Heart left ventricle (tissue), 13 donors: Measurements from ENCODE around the gene ZCCHC7.

Experiments used
- POLR2A ChIP-seq, 2 donors: fragments of 450-650 bp; IDR thresholded peaks; one replicate each; pipeline ENCODE4 v1.6.1; 2017; ENCODE audit warnings: antibody characterized with exemption in 2 of 2, mild to moderate bottlenecking in 2 of 2, moderate library complexity in 2 of 2
- TF ChIP-seq, protein P1 (sequence below), 12 donors: fragments of 200-600 bp; sonication (generic) in 4 of 12; IDR thresholded peaks; one replicate each; pipeline versions ENCODE4 v1.5.0 to v1.8.0; 2018 to 2022; ENCODE audit warnings: antibody characterized with exemption in 12 of 12, mild to moderate bottlenecking in 5 of 12
- donor health status: ischemic (EF 13 %, LVEDD 7.1; RV severe dilation, severe dysfunction).
- donor health status: DM: no; HTN: yes; CAD: no.
- donor health status: DM: no; HTN: no; CAD: no.
- donor health status: ischemic (EF 25% LVEDD 6.9; RV normal size, moderate dysfunction).
- donor health status: ischemic (EF 25% LVEDD 5.7; RV mildly dilated, moderate dysfunction).
- donor health status: ischemic (EF 35%, LVEDD 5.7; RV mildly dilated, moderate dysfunction).
- donor health status: nonischemic (EF 11% LVEDD 7.7; RV severe dilation, severe dysfunction).
- donor health status: DM: yes; HTN: yes; CAD: no.
- donor health status: PGD.
- donor health status: ischemic (EF 29% LVEDD 5.4; RV normal size, mild dysfunction).
- donor health status: nonischemic (EF 23%, LVEDD 6.1; RV moderate dilation, normal function).

GRCh38 chr9:37290940-37291485 lies 170.6 kb downstream of the ZCCHC7 start:
- TF ChIP-seq POLR2A (IDR thresholded peaks at IDR 0.05): no peak
- TF ChIP-seq, protein P1, sequence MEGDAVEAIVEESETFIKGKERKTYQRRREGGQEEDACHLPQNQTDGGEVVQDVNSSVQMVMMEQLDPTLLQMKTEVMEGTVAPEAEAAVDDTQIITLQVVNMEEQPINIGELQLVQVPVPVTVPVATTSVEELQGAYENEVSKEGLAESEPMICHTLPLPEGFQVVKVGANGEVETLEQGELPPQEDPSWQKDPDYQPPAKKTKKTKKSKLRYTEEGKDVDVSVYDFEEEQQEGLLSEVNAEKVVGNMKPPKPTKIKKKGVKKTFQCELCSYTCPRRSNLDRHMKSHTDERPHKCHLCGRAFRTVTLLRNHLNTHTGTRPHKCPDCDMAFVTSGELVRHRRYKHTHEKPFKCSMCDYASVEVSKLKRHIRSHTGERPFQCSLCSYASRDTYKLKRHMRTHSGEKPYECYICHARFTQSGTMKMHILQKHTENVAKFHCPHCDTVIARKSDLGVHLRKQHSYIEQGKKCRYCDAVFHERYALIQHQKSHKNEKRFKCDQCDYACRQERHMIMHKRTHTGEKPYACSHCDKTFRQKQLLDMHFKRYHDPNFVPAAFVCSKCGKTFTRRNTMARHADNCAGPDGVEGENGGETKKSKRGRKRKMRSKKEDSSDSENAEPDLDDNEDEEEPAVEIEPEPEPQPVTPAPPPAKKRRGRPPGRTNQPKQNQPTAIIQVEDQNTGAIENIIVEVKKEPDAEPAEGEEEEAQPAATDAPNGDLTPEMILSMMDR (IDR thresholded peaks at IDR 0.05): no peak
